Esophagus muscularis mucosa (tissue), 4 donors: Measurements from ENCODE around the gene CCNF. TPM values are rescaled to one million over a fixed set of nuclear protein-coding genes. Genes with fewer than 3 reads are reported as not detected.
A peak's percentile ranks its signal among the peaks of the same experiment; 100 is the strongest.

ENCODE experiments used
- DNase-seq: peaks from one replicate; pipeline ENCODE4 v3.0.0-alpha.2; 2017; ENCODE audit errors: extremely low spot score
- H3K27ac ChIP-seq, 4 donors: fragments of 200-600 bp; sonication (generic); replicated peaks in 1 of 4; 1 replicate in 3 of 4; 2 replicates in 1 of 4; pipeline ENCODE4 v1.5.1; 2016 to 2019; ENCODE audit warnings: mild to moderate bottlenecking in 1 of 4
- H3K27me3 ChIP-seq, 4 donors: fragments of 200-600 bp; sonication (generic); one replicate each; pipeline versions ENCODE4 v1.5.1 to v1.6.0; 2016 to 2019
- H3K36me3 ChIP-seq, 4 donors: fragments of 200-600 bp; sonication (generic); one replicate each; pipeline ENCODE4 v1.5.1; 2016 to 2019
- H3K4me1 ChIP-seq, 4 donors: fragments of 200-600 bp; sonication (generic); one replicate each; pipeline ENCODE4 v1.5.1; 2016 to 2019
- H3K4me3 ChIP-seq, 4 donors: fragments of 200-600 bp; sonication (generic); 1 replicate in 2 of 4; 2 replicates in 2 of 4; pipeline ENCODE4 v1.5.1; 2016 to 2019; ENCODE audit warnings: mild to moderate bottlenecking in 4 of 4, moderate library complexity in 1 of 4
- H3K9me3 ChIP-seq, 4 donors: fragments of 200-600 bp; sonication (generic); 1 replicate in 3 of 4; 2 replicates in 1 of 4; pipeline ENCODE4 v1.5.1; 2016 to 2019
- EP300 ChIP-seq: sonication (generic); formaldehyde crosslinking; IDR thresholded peaks from one replicate; pipeline ENCODE4 v1.6.1; 2017; ENCODE audit warnings: antibody characterized with exemption
- POLR2A ChIP-seq: fragments of 450-650 bp; IDR thresholded peaks from one replicate; pipeline ENCODE4 v1.6.1; 2017; ENCODE audit warnings: antibody characterized with exemption, moderate library complexity, mild to moderate bottlenecking, low read depth
- POLR2AphosphoS5 ChIP-seq, 2 donors: sonication (generic); formaldehyde crosslinking; IDR thresholded peaks; one replicate each; pipeline ENCODE4 v1.6.1; 2017; ENCODE audit warnings: antibody characterized with exemption in 2 of 2
- WGBS: methylation state at CpG from one replicate; pipeline ENCODE4 v1.1.5; 2018; 5-methylcytosine and 5-hydroxymethylcytosine counted together
- intact Hi-C: fragments of 100-400 bp; cut with DNase I; formaldehyde crosslinking; loops from one replicate; pipeline ENCODE4 v1.15.1; 2023
- total RNA-seq, 4 donors: library from RNA; depleted of rRNA; stranded (reverse); fragments of >200 nt; gene quantifications; one replicate each; pipeline versions ENCODE4 v1.1.0 to v1.2.1, GENCODE V29; 2016
- TF ChIP-seq, protein P1 (sequence below), 3 experiments: fragments of 200-600 bp in 2 of 3; fragments of 450-650 bp in 1 of 3; sonication (generic) in 2 of 3; IDR thresholded peaks; one replicate each; pipeline ENCODE4 v1.5.1; 2017 to 2019; ENCODE audit warnings: antibody characterized with exemption in 3 of 3, mild to moderate bottlenecking in 2 of 3, moderate library complexity in 1 of 3

Gene CCNF
- total RNA-seq, 4 donors from 2014 or later = 0.83 to 2.5 (median 1.5) TPM

DNA sequence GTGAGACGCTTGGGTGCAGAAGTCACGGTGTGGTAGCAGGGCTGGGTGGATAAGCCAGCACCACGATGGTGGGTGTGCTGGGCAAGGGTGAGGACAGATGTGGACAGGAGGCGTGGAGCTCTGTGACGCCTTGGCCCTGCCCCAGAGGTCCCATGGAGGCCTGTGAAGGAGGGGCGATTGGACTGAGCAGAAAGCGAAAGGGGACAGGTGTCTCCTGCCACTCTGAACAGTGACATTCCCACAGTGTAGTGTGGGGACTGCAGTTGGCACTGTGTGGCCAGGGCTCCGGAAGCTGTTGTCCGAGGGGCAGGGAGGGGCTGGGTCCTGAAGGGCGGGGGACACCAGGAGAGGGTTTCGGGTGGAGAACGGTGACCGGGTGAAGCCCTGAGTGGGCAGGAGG lies 53.0 kb downstream of the CCNF start:
- WGBS = 69% methylated on average over 13 of the region's 13 CpGs
- peak overlapping the region; percentile 34 to 47 (median 39) for H3K4me3 ChIP-seq
- intact Hi-C loops = no loop called here
- peak overlapping the region; percentile 77 to 85 (median 84) for H3K27ac ChIP-seq
- DNase-seq = no peak
- peaks cover 21 to 50% (median 35%) of the 10 kb centered on the region in 4 donors for H3K4me1 ChIP-seq
- H3K9me3 ChIP-seq = no peaks in the 10 kb centered on the region
- TF ChIP-seq POLR2AphosphoS5 (IDR thresholded peaks at IDR 0.05) = no peak
- TF ChIP-seq EP300 = no peak
- TF ChIP-seq, protein P1, sequence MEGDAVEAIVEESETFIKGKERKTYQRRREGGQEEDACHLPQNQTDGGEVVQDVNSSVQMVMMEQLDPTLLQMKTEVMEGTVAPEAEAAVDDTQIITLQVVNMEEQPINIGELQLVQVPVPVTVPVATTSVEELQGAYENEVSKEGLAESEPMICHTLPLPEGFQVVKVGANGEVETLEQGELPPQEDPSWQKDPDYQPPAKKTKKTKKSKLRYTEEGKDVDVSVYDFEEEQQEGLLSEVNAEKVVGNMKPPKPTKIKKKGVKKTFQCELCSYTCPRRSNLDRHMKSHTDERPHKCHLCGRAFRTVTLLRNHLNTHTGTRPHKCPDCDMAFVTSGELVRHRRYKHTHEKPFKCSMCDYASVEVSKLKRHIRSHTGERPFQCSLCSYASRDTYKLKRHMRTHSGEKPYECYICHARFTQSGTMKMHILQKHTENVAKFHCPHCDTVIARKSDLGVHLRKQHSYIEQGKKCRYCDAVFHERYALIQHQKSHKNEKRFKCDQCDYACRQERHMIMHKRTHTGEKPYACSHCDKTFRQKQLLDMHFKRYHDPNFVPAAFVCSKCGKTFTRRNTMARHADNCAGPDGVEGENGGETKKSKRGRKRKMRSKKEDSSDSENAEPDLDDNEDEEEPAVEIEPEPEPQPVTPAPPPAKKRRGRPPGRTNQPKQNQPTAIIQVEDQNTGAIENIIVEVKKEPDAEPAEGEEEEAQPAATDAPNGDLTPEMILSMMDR (IDR thresholded peaks at IDR 0.05) = no peak
- no peak for TF ChIP-seq POLR2A
- H3K27me3 ChIP-seq = no peaks in the 10 kb centered on the region
- H3K36me3 ChIP-seq = peaks cover 0 to 9% (median 2%) of the 10 kb centered on the region in 4 donors

DNA sequence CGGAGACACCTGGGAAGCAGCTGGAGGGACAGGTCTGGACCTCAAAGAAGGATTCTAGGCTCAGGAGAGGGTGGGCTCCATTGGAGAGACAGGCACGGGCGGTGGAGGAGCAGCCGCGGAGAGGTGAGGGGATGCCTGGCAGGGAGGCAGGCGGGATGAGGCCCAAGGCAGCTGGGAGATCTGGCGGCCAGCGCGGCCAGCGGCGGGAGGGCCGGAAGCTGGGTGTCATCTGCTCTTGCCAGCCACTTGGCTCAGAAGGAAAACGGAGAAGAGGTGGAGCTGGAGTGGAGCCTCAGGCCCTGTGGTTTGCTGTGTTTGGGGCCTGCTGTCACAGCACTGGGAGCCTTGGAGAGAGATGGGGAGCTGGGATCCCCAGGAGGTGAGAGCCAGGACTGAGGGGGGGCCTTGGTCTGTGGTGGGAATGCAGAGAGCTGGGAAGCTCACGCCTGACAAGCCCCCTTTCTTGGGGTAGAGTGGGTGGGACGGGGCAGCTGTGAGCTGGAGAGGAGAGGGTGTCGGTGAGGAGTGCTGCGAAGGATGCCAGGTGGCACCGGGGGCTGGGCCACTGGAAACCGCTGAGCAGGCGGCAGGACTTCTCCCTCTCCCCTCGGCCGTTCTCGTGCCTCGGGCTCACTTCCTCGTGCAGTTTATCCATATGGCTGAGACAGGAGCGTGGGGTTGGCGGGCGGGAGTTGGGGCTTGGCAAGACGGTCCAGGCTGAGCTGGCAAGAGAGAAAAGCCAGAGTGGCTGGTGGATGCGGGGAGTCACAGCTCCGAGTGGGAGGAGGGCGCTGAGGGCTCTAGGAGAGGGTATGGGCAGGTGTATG lies 53.7 kb downstream of the CCNF start:
- Histone ChIP-seq H3K9me3 (no peaks in the 10 kb centered on the region), H3K27ac (peak overlapping the region; percentile 77 to 85 (median 84)), H3K4me3 (peak overlapping the region; percentile 34 to 47 (median 39)), H3K4me1 (peaks cover 23 to 51% (median 37%) of the 10 kb centered on the region in 4 donors), H3K27me3 (no peaks in the 10 kb centered on the region), H3K36me3 (peaks cover 0 to 9% (median 2%) of the 10 kb centered on the region in 4 donors)
- intact Hi-C loops = no loop called here
- DNase-seq = no peak
- 49% methylated on average over 28 of the region's 32 CpGs for WGBS
- peak; percentile 39 to 66 for TF ChIP-seq POLR2AphosphoS5 (IDR thresholded peaks at IDR 0.05)
- no peak for TF ChIP-seq POLR2A
- TF ChIP-seq, protein P1 (IDR thresholded peaks at IDR 0.05) = no peak

DNA sequence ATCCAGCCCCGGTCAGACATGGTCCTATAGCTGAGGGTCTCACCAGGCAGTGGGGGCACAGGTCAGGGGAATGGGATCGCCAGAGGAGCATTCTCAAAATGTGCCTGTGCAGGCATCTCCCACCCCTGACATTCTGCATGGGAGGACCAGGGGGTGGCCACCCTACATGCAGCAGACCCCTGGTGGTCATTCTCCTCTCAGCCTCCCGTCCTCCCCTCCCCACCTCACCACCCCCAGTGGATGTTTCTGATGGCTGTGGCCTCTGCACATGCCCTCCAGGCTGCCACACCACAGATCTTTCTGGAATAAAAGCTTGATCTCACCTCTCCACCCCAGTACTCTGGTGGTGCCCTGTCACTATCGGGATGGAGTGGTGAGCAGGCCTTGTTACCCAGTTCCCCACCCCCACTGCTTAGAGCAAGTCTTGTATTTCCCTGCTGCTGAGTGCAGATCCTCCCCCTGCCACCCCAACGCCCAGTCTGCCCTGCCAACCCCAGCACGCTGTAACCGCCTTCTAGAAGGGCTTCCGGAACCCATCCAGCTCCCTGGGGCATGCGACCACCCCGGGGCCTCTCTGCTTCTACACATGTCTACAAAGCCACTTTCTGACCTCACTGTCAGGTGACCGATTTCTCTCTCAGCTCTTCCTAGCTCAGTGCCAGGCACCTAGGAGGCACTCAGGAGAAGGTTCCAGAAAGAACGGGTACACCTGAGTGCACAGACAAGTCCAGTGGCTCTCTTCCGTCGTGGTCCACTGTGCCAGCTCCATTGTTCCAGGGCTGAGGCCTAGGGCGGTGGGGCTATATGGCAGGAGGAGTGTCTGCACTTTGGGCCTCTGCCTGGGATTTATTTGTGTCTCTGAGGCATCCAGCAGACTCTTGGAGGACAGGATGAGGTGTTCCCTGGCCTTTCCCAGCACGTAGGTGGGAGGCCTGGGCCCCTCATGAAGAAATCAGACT lies 55.0 kb downstream of the CCNF start:
- no peak for TF ChIP-seq POLR2A
- TF ChIP-seq, protein P1 (IDR thresholded peaks at IDR 0.05) = no peak
- no peak for TF ChIP-seq POLR2AphosphoS5 (IDR thresholded peaks at IDR 0.05)
- TF ChIP-seq EP300 = no peak
- intact Hi-C loops = no loop called here
- Histone ChIP-seq H3K27me3 (no peaks in the 10 kb centered on the region), H3K4me3 (no peak overlapping the region), H3K27ac (peak overlapping the region; percentile 77 to 85 (median 84)), H3K9me3 (no peaks in the 10 kb centered on the region), H3K4me1 (peaks cover 23 to 51% (median 37%) of the 10 kb centered on the region in 4 donors), H3K36me3 (peaks cover 0 to 9% (median 2%) of the 10 kb centered on the region in 4 donors)
- 86% methylated on average over 14 of the region's 16 CpGs for WGBS
- DNase-seq = no peak

DNA sequence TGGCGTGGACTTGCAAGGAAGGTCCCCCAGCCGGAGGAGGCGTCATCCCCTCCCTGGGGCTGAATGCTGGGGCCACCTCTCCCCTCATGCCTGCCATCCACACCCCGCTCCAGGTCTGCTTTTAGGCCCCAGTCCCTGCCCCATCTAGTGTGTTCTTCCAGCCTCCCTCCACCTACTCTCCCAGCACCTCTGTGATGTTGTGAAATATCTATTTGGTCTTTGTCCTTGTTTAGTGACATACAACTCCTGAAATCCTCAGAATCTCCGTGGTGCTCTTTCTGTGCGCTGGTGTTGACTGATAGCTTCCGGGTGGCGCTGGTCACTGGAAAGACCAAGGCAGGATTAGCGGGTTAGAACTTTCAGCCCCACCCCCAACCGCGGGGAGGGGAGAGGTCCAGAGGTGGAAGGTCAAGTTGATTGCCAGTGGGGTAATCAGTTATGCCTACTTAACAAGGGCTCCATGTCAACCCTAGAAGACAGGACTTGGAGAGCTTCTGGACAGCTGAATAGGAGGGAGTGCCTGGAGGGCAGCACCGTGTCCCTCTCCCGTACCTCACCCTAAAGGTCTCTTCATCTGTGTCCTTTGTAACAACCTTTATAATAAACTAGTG lies 55.8 kb downstream of the CCNF start:
- Histone ChIP-seq H3K27ac (no peak overlapping the region), H3K36me3 (peaks cover 0 to 9% (median under 1%) of the 10 kb centered on the region in 4 donors), H3K27me3 (no peaks in the 10 kb centered on the region), H3K4me3 (no peak overlapping the region), H3K4me1 (peaks cover 23 to 51% (median 37%) of the 10 kb centered on the region in 4 donors), H3K9me3 (no peaks in the 10 kb centered on the region)
- 86% methylated on average over 13 of the region's 13 CpGs for WGBS
- no peak for DNase-seq
- intact Hi-C loops = no loop called here
- TF ChIP-seq POLR2A (no peak), POLR2AphosphoS5 (IDR thresholded peaks at IDR 0.05) (no peak), EP300 (no peak)
- TF ChIP-seq, protein P1 (IDR thresholded peaks at IDR 0.05) = no peak
